NK-92 (cell line): ENCODE data around the gene CSNK2A2.

Experiments
- DNase-seq: peaks from one replicate; lab custom pipeline; 2025; ENCODE audit not compliant: unreplicated experiment; lab: John Stamatoyannopoulos, UW

Gene CSNK2A2

DNA sequence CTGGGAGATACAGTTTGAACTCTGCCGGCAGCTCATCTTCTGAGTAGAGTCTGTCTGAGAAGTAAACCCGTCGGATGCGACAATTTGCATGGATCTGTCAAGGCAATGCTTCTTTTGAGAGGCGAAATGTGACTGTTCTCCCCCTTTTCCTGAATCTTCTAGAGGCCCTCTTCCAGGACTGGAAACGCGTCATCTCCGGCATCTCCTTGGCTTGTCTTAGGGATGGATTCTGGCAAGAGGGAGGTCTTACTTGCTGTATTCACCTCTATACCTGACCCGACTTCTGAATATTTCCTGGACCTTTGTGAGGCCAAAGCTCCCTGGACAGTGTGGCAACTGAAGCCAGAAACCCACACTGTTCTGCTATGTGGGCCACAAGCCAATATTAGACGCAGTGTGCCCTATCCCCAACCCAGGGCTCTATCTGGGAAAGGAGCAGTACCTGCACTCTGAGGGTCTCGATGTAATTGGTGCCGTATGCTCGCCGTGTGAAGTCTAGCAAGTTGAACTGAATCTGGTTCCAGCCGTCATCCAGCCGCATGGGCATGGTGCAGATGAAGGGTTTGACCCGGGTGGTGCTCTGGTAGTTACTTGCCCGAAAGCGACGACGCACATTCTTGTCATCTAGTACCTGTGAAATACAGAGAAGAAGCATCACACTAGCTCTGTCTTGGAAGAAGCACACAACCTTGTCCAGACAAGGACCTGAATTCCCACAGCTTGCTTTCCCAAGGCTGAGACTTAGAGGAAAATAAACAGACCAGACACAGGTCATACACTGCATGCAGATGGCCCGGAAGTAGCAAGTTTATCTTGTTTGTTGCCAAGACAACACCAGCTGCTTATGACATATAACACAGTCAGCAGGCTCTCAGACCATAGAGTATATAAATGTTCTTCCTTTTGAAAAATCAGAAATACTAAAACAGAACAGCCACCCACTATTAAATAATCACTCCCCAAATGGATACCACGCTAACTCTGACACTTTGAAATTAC lies 82.8 kb downstream of the CSNK2A2 start:
- no peak for DNase-seq

GRCh38 chr16:58111302-58111627 lies 86.6 kb downstream of the CSNK2A2 start:
- no peak for DNase-seq

GRCh38 chr16:58110571-58111301 lies 87.2 kb downstream of the CSNK2A2 start:
- no peak for DNase-seq

GRCh38 chr16:58109881-58110280 lies 88.0 kb downstream of the CSNK2A2 start:
- no peak for DNase-seq

DNA sequence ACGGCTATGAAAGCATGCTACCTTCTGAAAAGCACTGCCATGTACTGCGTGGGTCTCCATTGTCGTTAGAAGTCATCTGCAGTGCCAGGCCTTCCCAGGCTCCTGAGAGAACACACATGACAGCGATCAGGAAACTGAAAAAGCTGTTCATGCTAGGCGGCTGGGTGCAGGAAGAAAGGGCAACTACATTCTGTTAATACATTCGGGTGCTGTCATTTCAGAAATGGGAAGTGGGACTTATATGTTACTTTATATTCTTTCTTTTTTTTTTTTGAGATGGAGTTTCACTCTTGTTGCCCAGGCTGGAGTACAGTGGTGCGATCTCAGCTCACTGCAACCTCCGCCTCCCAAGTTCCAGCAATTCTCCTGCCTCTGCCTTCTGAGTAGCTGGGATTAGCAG lies 88.6 kb downstream of the CSNK2A2 start:
- no peak for DNase-seq
